Measurements from ENCODE around the gene CD84.

- TF ChIP-seq CTCF (IDR thresholded peaks at IDR 0.05): no peak
- no peak for TF ChIP-seq POLR2AphosphoS5 (IDR thresholded peaks at IDR 0.05; ENCODE audit: insufficient read depth in 1 of 2, low read depth in 1 of 2)
Measured at GRCh38 chr1:160504651-160505050, 74.6 kb downstream of the CD84 start.
